Fibroblast of the aortic adventitia (primary cell): ENCODE data around the gene JAKMIP1. TPM values are rescaled to one million over a fixed set of nuclear protein-coding genes. Genes with fewer than 3 reads are reported as not detected.

ENCODE experiments used
- DNase-seq: peaks from one replicate; pipeline ENCODE4 v3.0.0-alpha.2; 2010; ENCODE audit warnings: low read depth
- H3K4me3 ChIP-seq: 2 replicates; pipeline ENCODE4 v1.5.1; 2011; ENCODE audit warnings: low read depth, mild to moderate bottlenecking, control low read depth, low read length, moderate library complexity
- total RNA-seq: library from RNA; depleted of rRNA; stranded (reverse); fragments of >200 nt; gene quantifications from 2 replicates; pipeline ENCODE4 v1.2.3, GENCODE V29; 2012; ENCODE audit warnings: low replicate concordance
- TF ChIP-seq, protein P1 (sequence below): IDR thresholded peaks from 2 replicates; pipeline ENCODE4 v1.5.1; 2011; ENCODE audit warnings: mild to moderate bottlenecking, low read length, control low read depth, inconsistent platforms; ENCODE audit not compliant: insufficient read depth

Gene JAKMIP1
- total RNA-seq, 1 donor = not detected

DNA sequence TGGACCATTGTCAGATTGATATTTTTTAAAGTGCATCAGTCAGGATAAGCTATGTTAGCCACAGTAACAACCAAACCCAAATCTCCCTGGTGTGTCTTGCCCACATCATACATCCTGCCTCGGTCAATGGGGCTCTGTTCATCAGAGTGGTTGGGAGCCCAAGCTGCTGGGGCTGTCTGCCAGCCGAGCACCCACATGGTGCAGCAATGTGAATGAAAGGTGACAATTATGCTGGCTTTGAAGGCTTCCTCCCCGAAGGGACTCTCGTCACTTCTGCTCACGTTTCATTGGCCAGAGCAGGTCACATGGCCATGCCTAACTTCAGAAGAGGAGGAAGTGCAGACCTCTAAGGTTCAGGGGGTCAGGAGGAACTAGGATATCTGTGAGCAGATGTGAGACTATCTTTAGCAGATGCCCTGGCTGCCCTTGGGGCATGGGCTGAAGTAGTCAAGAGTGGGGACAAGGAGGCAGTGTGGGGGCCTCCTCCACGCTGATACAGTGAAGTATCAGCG is 1.3 kb upstream of the JAKMIP1 start:
- DNase-seq = no peak
- TF ChIP-seq, protein P1, sequence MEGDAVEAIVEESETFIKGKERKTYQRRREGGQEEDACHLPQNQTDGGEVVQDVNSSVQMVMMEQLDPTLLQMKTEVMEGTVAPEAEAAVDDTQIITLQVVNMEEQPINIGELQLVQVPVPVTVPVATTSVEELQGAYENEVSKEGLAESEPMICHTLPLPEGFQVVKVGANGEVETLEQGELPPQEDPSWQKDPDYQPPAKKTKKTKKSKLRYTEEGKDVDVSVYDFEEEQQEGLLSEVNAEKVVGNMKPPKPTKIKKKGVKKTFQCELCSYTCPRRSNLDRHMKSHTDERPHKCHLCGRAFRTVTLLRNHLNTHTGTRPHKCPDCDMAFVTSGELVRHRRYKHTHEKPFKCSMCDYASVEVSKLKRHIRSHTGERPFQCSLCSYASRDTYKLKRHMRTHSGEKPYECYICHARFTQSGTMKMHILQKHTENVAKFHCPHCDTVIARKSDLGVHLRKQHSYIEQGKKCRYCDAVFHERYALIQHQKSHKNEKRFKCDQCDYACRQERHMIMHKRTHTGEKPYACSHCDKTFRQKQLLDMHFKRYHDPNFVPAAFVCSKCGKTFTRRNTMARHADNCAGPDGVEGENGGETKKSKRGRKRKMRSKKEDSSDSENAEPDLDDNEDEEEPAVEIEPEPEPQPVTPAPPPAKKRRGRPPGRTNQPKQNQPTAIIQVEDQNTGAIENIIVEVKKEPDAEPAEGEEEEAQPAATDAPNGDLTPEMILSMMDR = no peak
- no peak overlapping the region for H3K4me3 ChIP-seq

DNA sequence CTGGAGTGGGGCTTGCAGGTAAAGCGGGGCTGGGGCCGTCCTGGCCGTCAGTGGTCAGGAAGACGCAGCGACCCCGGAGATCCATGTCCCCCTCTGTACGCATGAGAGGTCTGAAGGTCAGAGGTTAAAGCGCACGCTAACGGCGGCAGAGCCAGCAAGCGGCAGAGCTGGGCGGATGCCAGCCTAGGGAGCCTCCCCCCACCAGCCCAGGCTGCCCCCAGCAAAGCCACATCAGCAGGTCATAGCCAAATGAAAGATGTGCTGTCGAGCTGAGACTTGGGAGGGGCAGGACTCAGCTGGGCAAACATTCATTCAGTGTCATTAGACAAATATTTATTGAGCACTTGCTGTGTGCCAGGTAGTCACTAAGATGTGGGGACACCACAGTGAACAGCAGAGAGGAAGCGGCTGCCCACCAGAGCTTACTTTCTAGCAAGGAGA is 593 bp upstream of the JAKMIP1 start:
- TF ChIP-seq, protein P1 = no peak
- DNase-seq = no peak
- no peak overlapping the region for H3K4me3 ChIP-seq

DNA sequence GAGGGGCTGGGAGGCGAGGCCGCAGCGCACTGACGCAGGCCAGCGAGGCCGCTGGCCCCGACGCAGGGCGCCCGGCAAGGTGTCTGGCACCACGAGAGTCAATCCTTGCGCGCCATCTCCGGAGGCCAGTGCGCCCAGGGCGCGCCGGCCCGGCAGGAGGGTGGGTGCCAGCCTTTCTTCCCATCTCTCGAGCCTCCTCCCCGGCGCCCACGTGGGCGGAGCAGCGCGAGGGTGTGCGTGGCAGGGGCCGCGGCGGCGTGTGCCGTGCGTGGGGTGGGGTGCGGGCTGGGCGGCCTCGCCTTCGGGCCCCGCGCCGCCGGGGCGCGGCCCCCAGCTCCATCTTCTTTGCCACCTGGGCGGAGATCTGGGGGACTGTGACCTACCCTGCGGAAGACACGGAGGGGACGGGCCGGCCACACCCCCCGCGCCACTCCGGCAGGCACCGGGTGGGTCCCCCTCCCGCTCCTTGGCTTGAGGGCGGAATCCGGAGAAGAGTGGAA is 877 bp downstream of the JAKMIP1 start:
- no peak for DNase-seq
- TF ChIP-seq, protein P1 = no peak

DNA sequence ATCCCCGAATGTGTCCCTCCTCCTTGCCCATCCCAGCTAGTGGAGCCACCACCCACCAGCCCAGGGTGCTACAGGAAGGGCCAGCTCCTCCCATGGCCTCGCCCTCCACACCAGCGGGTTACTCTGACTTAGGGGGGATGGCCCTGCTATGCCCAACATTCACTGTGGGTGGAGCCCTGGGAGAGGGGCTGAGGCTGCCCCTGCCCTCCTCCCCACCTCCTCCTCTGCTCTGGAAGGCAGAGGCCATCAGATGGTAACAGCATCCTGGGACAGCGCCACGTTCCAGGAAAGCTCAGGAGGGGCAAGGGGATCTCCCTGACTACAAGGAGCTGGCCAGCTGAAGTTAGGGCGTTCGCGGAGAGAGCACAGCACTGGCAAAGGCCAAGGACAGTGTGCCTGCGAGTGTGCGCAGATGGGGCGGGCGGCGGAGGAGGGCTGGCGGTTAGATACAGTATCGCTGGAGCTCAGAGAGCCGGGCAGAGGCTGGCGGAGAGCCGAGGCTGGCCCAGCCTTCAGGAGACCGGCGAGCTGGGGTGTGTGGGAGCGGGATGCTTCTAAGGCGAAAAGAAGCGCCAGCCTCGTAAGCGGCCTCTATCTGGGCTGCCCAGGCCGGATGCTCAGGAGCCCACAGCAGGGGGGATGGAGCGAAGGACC is 1.5 kb downstream of the JAKMIP1 start:
- TF ChIP-seq, protein P1 = no peak
- peak; percentile 6 for DNase-seq
- no peak overlapping the region for H3K4me3 ChIP-seq

More for the DNA sequence above, 877 bp downstream of the JAKMIP1 start:
- H3K4me3 ChIP-seq = no peak overlapping the region

DNA sequence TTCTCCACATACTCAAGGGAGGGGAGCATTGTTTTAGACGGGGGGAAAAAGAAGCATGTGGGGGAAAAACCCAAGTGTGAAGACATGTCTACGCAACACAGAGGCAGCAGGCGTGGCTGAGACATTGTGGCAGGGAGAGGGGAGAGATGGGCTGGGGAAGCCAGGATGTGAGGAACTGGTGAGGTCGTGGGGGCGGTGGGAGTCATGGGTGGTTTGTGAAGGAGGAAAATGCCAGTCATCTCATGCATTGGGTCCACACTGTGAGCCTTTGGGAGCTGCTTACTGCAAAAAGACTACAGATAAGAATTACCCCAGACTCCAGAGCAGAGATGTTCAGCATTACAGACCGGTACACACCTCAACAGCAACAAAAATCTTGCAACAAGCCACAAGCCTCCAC is 2.1 kb downstream of the JAKMIP1 start:
- no peak for DNase-seq
- TF ChIP-seq, protein P1 = no peak

DNA sequence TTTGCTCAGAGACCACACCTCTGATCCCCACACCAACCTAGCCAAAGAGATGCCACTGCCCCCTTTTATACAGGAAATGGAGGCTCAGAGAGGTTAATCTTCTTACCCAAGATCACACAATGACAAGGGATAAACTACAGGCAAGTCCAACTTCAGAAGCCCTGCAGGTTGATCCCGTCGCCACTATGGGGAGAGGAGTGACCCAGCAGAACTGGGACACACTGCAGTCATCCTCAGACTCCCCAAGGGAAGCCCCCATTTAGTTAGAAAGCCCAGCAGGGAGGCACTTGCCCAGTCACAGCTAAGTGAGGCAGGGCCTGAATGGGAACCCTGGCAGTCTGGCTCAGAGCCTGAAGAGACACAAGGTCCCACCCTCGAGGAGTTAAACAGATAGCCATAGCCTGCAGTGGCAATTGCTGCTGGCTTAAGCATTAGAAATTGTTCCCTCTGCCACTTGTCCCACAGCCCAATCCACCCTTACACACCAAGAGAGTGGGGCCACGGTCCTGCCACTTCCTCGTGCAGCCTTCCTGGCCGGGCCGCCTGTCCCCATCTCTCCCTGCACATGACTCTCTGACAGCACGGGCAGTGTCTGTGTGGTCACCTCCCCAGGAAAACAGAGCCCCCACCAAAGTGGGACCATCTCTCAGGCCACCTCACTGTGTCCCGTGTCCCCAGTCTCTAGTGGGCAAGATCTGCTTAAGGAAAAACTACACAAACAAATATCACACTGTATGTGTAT is 2.7 kb downstream of the JAKMIP1 start:
- H3K4me3 ChIP-seq = no peak overlapping the region
- no peak for DNase-seq
- TF ChIP-seq, protein P1 = no peak

More for the DNA sequence above, 2.1 kb downstream of the JAKMIP1 start:
- H3K4me3 ChIP-seq = no peak overlapping the region
